Measurements from ENCODE around the gene LIF.

Gene LIF

DNA sequence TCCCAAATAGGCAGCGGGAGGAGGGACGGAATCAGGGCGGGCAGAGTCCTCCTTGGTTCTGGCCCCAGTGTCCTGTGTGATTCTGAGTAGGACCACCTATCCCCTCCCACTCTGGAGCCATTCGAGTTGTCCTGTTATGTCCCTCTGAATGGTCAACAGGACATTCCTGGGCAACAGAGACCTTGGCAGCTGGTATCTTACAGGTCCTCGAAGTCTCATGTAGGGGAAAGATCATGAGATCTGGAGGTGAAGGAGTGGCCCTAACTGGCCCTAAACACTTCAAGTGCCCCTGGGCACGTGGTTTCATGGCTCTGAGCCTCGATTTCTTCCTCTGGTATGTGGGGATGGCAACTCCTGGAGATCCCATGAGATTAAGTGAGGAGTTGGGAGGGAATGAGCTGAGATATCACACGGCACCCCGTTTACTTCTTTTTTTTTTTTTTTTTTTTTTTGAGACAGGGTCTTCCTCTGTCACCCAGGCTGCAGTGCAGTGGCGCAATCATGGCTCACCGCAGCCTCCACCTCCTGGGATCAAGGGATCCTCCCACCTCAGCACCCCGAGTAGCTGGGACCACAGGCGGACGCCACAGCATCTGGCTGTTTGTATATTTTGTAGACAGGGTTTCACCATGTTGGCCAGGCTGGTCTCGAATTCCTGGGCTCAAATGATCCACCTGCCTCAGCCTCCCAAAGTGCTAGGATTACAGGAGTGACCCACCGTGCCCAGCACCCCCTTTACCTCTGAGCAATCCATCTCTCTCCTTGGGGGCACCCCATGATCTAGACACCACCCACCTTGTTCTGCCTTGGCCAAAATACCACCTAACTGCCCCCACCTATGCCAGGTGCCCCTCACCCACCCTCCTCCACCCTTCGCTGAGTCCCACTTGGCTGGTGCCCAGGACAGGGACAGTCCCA is 6.8 kb downstream of the LIF start:
- peaks cover 2 to 5% of the 10 kb centered on the region in 2 donors for H3K9me3 ChIP-seq (replicated peaks in 1 of 2; ENCODE audit: control insufficient read depth in 2 of 2, insufficient read depth in 1 of 2, low read depth in 1 of 2, low read length in 2 of 2)
- H3K23ac ChIP-seq (ENCODE audit: low read depth, low read length, poor library complexity), result no peak overlapping the region
- H2BK5ac ChIP-seq (ENCODE audit: low read length), result no peak overlapping the region
- no peak overlapping the region for H2AFZ ChIP-seq (ENCODE audit: low read length)
- peaks cover 18% of the 10 kb centered on the region in 2 donors for H3K4me1 ChIP-seq (ENCODE audit: control insufficient read depth in 2 of 2, insufficient read depth in 1 of 2, low read depth in 1 of 2, low read length in 2 of 2)
- no peak overlapping the region for H3K18ac ChIP-seq (ENCODE audit: low read length)
- H3K4ac ChIP-seq (ENCODE audit: low read length), result no peak overlapping the region
- no peaks in the 10 kb centered on the region for H3K27me3 ChIP-seq (ENCODE audit: control insufficient read depth in 3 of 3, insufficient read depth in 3 of 3, low read depth in 1 of 3, low read length in 3 of 3)
- H3K27ac ChIP-seq (replicated peaks; ENCODE audit: low read length), result no peak overlapping the region
- no peak overlapping the region for H2BK15ac ChIP-seq (ENCODE audit: low read length)
- peak overlapping the region; percentile 47 for H2AK5ac ChIP-seq (ENCODE audit: low read depth, low read length)
- H3K14ac ChIP-seq (ENCODE audit: low read length), result no peak overlapping the region
- H3K9ac ChIP-seq (ENCODE audit: low read depth, low read length, poor library complexity), result no peak overlapping the region
- no peak overlapping the region for H3K4me2 ChIP-seq (ENCODE audit: insufficient read depth, low read length, poor library complexity, severe bottlenecking)
- H4K91ac ChIP-seq (ENCODE audit: low read depth, low read length, poor library complexity), result no peak overlapping the region
- WGBS, 2 donors (ENCODE audit: extremely low coverage in 2 of 2, insufficient read length in 2 of 2, insufficient replicate concordance in 1 of 2), result no CpG with 5 or more reads among the region's 17 CpGs
- H3K79me1 ChIP-seq (ENCODE audit: low read depth, low read length), result peaks cover 2% of the 10 kb centered on the region
- peaks cover 3 to 13% of the 10 kb centered on the region in 2 donors for H3K36me3 ChIP-seq (replicated peaks in 1 of 2; ENCODE audit: control insufficient read depth in 2 of 2, insufficient read depth in 2 of 2, low read length in 2 of 2)
- no peak overlapping the region for H4K8ac ChIP-seq (ENCODE audit: low read depth, low read length)
- DNase-seq (ENCODE audit: low spot score), result no peak
- H3K4me3 ChIP-seq (ENCODE audit: low read length in 2 of 2), result no peak overlapping the region
- H2BK120ac ChIP-seq (ENCODE audit: low read depth, low read length), result no peak overlapping the region
- no peak overlapping the region for H2BK12ac ChIP-seq (ENCODE audit: low read length)

DNA sequence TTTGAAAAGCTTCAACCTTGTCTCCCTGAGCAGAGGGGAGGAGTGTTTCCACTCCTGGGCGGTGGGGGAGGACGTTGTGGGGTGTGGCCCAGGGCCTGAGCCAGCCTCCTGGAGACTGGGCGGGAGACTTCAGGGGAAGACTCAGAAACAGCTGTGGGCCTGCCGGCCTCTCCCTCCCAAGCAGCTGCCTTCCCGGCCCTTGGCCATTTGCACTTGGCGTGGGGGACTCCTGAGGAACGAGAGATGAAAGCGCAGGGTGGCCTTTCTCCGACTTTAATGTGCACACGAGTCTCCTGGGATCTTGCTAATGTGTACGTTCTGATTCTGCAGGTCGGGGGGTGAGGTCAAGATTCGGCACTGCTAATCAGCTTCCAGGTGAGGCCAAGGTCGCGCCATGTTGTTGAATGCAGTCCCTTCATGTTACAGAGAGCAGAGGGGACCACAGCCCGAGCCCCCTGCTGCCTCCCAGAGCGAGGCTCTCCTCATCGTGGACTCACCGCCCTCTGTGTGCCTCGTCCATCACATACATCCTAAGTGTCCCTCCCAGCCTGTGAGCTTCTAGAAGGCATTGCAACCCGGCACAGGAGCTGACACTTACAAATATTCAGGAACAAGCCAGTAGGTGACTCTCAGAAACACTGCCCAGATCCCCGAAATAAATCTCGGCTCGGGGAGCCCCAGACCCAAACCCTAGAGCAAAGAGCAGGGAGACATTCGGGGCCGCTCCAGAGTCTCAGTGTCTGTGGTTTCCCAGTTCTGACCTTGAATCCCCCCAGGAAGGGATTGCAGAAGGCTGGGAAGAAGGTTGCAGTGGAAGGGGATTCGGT is 7.7 kb downstream of the LIF start:
- Histone ChIP-seq H3K23ac (ENCODE audit: low read depth, low read length, poor library complexity) (no peak overlapping the region), H3K4me3 (ENCODE audit: low read length in 2 of 2) (no peak overlapping the region), H4K8ac (ENCODE audit: low read depth, low read length) (no peak overlapping the region), H3K36me3 (replicated peaks in 1 of 2; ENCODE audit: control insufficient read depth in 2 of 2, insufficient read depth in 2 of 2, low read length in 2 of 2) (peaks cover 3 to 8% of the 10 kb centered on the region in 2 donors), H4K91ac (ENCODE audit: low read depth, low read length, poor library complexity) (no peak overlapping the region), H3K4me2 (ENCODE audit: insufficient read depth, low read length, poor library complexity, severe bottlenecking) (no peak overlapping the region), H2BK15ac (ENCODE audit: low read length) (no peak overlapping the region), H3K4me1 (ENCODE audit: control insufficient read depth in 2 of 2, insufficient read depth in 1 of 2, low read depth in 1 of 2, low read length in 2 of 2) (peaks cover 18 to 19% of the 10 kb centered on the region in 2 donors), H2BK120ac (ENCODE audit: low read depth, low read length) (no peak overlapping the region), H2BK12ac (ENCODE audit: low read length) (no peak overlapping the region), H3K4ac (ENCODE audit: low read length) (no peak overlapping the region), H3K14ac (ENCODE audit: low read length) (no peak overlapping the region), H3K27ac (replicated peaks; ENCODE audit: low read length) (no peak overlapping the region), H3K27me3 (ENCODE audit: control insufficient read depth in 3 of 3, insufficient read depth in 3 of 3, low read depth in 1 of 3, low read length in 3 of 3) (no peaks in the 10 kb centered on the region), H2AK5ac (ENCODE audit: low read depth, low read length) (peak overlapping the region; percentile 47), H3K18ac (ENCODE audit: low read length) (no peak overlapping the region), H2AFZ (ENCODE audit: low read length) (peak overlapping the region; percentile 57), H3K9ac (ENCODE audit: low read depth, low read length, poor library complexity) (no peak overlapping the region), H3K79me1 (ENCODE audit: low read depth, low read length) (peaks cover 2% of the 10 kb centered on the region), H2BK5ac (ENCODE audit: low read length) (no peak overlapping the region), H3K9me3 (replicated peaks in 1 of 2; ENCODE audit: control insufficient read depth in 2 of 2, insufficient read depth in 1 of 2, low read depth in 1 of 2, low read length in 2 of 2) (peaks cover 2 to 5% of the 10 kb centered on the region in 2 donors)
- WGBS, 2 donors (ENCODE audit: extremely low coverage in 2 of 2, insufficient read length in 2 of 2, insufficient replicate concordance in 1 of 2), result no CpG with 5 or more reads among the region's 27 CpGs
- DNase-seq (ENCODE audit: low spot score), result no peak

DNA sequence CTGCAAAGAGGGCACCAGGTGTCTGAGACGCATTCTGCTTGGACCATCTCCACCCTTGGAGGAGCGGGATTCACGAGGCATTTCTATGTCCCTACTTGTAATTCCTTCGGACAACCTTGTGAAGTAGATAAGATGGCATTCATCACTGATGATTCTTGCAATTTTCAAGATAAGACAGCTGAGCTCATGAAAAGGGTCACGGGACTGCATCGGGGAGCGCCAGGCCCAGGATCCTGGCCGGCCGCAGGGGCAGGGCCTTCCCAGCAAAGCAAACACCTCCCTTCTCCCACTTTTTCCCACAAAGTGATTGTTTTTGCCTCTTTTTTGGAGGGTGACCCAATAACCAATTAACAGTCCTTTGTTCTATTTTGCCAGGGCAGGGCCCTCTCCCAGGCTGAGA is 8.4 kb downstream of the LIF start:
- no peak for DNase-seq (ENCODE audit: low spot score)
- Histone ChIP-seq H3K4ac (ENCODE audit: low read length) (no peak overlapping the region), H2BK5ac (ENCODE audit: low read length) (no peak overlapping the region), H2BK15ac (ENCODE audit: low read length) (no peak overlapping the region), H4K8ac (ENCODE audit: low read depth, low read length) (no peak overlapping the region), H3K4me3 (ENCODE audit: low read length in 2 of 2) (no peak overlapping the region), H3K18ac (ENCODE audit: low read length) (no peak overlapping the region), H3K36me3 (replicated peaks in 1 of 2; ENCODE audit: control insufficient read depth in 2 of 2, insufficient read depth in 2 of 2, low read length in 2 of 2) (peaks cover 0 to 4% of the 10 kb centered on the region in 2 donors), H3K9me3 (replicated peaks in 1 of 2; ENCODE audit: control insufficient read depth in 2 of 2, insufficient read depth in 1 of 2, low read depth in 1 of 2, low read length in 2 of 2) (peaks cover 0 to 5% of the 10 kb centered on the region in 2 donors), H2AK5ac (ENCODE audit: low read depth, low read length) (no peak overlapping the region), H3K4me2 (ENCODE audit: insufficient read depth, low read length, poor library complexity, severe bottlenecking) (no peak overlapping the region), H2BK12ac (ENCODE audit: low read length) (no peak overlapping the region), H2BK120ac (ENCODE audit: low read depth, low read length) (no peak overlapping the region), H3K9ac (ENCODE audit: low read depth, low read length, poor library complexity) (no peak overlapping the region), H3K4me1 (ENCODE audit: control insufficient read depth in 2 of 2, insufficient read depth in 1 of 2, low read depth in 1 of 2, low read length in 2 of 2) (peaks cover 20% of the 10 kb centered on the region in 2 donors), H2AFZ (ENCODE audit: low read length) (peak overlapping the region; percentile 57), H3K27ac (replicated peaks; ENCODE audit: low read length) (no peak overlapping the region), H3K27me3 (ENCODE audit: control insufficient read depth in 3 of 3, insufficient read depth in 3 of 3, low read depth in 1 of 3, low read length in 3 of 3) (no peaks in the 10 kb centered on the region), H3K23ac (ENCODE audit: low read depth, low read length, poor library complexity) (no peak overlapping the region), H3K79me1 (ENCODE audit: low read depth, low read length) (no peaks in the 10 kb centered on the region), H4K91ac (ENCODE audit: low read depth, low read length, poor library complexity) (no peak overlapping the region), H3K14ac (ENCODE audit: low read length) (no peak overlapping the region)
- no CpG with 5 or more reads among the region's 9 CpGs for WGBS, 2 donors (ENCODE audit: extremely low coverage in 2 of 2, insufficient read length in 2 of 2, insufficient replicate concordance in 1 of 2)

- H3K14ac ChIP-seq (ENCODE audit: low read length), result no peak overlapping the region
- no peaks in the 10 kb centered on the region for H3K79me1 ChIP-seq (ENCODE audit: low read depth, low read length)
- no peaks in the 10 kb centered on the region for H3K27me3 ChIP-seq (ENCODE audit: control insufficient read depth in 3 of 3, insufficient read depth in 3 of 3, low read depth in 1 of 3, low read length in 3 of 3)
- no CpG with 5 or more reads among the region's 5 CpGs for WGBS, 2 donors (ENCODE audit: extremely low coverage in 2 of 2, insufficient read length in 2 of 2, insufficient replicate concordance in 1 of 2)
- H2AFZ ChIP-seq (ENCODE audit: low read length), result no peak overlapping the region
- H3K4me3 ChIP-seq (ENCODE audit: low read length in 2 of 2), result no peak overlapping the region
- no peak overlapping the region for H4K91ac ChIP-seq (ENCODE audit: low read depth, low read length, poor library complexity)
- H3K9ac ChIP-seq (ENCODE audit: low read depth, low read length, poor library complexity), result no peak overlapping the region
- no peak overlapping the region for H3K4ac ChIP-seq (ENCODE audit: low read length)
- H2BK5ac ChIP-seq (ENCODE audit: low read length), result no peak overlapping the region
- no peak overlapping the region for H4K8ac ChIP-seq (ENCODE audit: low read depth, low read length)
- H2BK120ac ChIP-seq (ENCODE audit: low read depth, low read length), result no peak overlapping the region
- no peak overlapping the region for H3K18ac ChIP-seq (ENCODE audit: low read length)
- no peak overlapping the region for H3K23ac ChIP-seq (ENCODE audit: low read depth, low read length, poor library complexity)
- H3K4me2 ChIP-seq (ENCODE audit: insufficient read depth, low read length, poor library complexity, severe bottlenecking), result no peak overlapping the region
- H3K36me3 ChIP-seq (replicated peaks in 1 of 2; ENCODE audit: control insufficient read depth in 2 of 2, insufficient read depth in 2 of 2, low read length in 2 of 2), result no peaks in the 10 kb centered on the region
- no peak overlapping the region for H3K27ac ChIP-seq (replicated peaks; ENCODE audit: low read length)
- no peak overlapping the region for H2BK15ac ChIP-seq (ENCODE audit: low read length)
- peaks cover 24 to 26% of the 10 kb centered on the region in 2 donors for H3K4me1 ChIP-seq (ENCODE audit: control insufficient read depth in 2 of 2, insufficient read depth in 1 of 2, low read depth in 1 of 2, low read length in 2 of 2)
- no peak for DNase-seq (ENCODE audit: low spot score)
- H2BK12ac ChIP-seq (ENCODE audit: low read length), result no peak overlapping the region
- no peak overlapping the region for H2AK5ac ChIP-seq (ENCODE audit: low read depth, low read length)
- H3K9me3 ChIP-seq (replicated peaks in 1 of 2; ENCODE audit: control insufficient read depth in 2 of 2, insufficient read depth in 1 of 2, low read depth in 1 of 2, low read length in 2 of 2), result peaks cover 0 to 5% of the 10 kb centered on the region in 2 donors
These were observed 9.7 kb downstream of the LIF start for GRCh38 chr22:30236875-30237274.

All from neuronal stem cell (in vitro differentiated cells).